NCI-H1417 (cell line): ENCODE measurements around the gene DDI2.
A peak's percentile ranks its signal among the peaks of the same experiment; 100 is the strongest.
"Not testable (repeated sequence)": the region's sequence is repeated elsewhere in the genome, so short reads cannot be mapped to it uniquely, and the experiment has no call there.

ENCODE experiments used
- DNase-seq, 3 experiments: peaks; one replicate each; lab custom pipeline; 2025; lab: John Stamatoyannopoulos, UW

The DDI2 gene

DNA sequence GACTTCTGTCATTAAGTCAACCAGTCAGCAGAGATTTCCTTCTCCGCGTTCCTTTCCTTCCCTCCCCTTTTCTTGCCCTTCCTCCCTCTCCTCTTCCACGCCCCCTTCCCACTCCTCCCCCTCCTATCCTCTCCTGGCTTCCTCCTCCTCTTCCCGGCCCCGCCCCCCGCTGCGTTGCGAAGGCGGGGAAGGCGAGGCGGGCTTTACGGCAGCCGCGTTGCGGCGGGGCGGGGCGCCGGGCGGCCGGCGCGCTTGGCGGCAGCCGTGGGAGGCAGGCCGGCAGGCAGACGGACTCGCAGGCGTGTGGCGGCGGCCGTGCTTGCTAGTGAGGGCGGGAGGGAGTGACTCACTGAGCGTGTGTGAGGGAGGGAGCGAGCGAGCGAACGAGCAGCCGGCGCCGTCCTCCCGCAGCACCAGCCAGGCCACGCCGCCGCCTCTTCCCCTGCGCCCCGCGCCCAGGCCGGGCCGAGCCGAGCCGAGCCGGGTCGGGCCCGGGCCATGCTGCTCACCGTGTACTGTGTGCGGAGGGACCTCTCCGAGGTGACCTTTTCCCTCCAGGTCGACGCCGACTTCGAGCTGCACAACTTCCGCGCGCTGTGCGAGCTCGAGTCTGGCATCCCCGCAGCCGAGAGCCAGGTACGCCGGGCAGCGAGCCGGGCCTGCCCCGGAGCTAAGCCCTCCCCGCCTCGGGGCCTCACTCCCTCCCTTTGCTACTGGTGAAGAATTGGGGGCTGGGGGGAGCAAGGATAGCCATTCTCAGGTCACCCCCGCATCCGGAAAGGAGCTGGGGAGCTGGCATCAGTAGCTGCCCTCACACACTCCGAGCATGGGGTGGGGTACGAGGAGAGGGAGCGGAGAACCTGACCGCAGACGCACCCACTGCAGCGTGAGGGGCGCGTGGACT lies at the start of gene DDI2:
DDI2 (plus strand) TSS at position 286 of the 904 bp plus-strand sequence; CDS start at position 499, 213 bp downstream.
- peak; percentile 96 to 98 (median 97) for DNase-seq

DNA sequence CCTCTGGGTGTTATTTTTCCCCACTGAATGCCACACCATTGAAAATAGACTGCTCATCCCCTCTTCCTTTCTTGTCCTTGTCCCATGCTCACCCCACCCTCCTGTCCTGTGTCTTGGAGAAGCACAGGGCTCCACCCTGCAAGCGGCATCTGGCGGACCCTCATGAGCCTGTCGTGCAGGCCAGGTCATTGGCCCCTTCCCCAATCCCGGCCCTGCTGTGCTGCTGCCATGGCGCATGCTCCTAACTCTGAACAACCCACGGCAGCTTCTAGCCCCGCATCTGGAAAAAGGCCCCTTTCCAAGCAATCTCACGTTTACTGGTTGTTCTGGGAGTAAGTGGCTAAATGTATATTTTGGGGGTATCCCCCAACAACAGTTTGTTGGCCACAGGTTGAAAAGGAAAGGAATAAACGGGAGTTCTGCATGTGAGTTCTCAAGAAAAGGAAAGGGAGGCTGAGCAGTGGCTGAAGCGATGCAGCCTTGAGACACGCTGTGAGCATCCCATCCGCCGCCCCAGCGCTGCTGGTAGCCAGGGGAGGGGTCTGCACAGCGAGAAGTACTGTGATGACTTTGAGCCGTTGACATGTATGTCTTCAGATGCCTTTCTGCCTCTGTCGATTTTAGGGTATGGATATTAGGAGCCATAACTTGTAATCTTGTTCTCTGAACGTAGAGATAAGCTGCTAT lies 48.7 kb upstream of the DDI2 start:
- DNase-seq = no peak

- no peak for DNase-seq
Observed at GRCh38 chr1:15570861-15571260, 46.4 kb upstream of the DDI2 start.

DNA sequence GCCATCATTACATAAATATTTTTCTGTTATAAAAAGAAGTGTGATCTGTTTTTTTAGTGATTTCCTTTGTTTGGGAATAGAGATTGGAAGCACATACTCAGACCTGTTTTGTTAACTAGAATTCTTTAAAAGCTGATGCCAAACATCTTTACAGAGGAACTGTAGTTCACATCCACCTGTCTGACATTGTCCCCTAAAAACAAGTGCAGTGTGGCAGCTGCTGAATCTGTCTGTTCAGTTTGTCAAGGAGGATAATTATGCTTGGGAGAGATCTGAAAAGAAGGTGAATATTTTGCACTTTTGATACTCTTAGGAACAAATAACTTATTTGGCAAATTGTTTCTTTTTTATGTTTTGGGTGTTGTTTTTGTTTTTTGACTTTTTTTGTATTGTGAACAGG lies 46.0 kb upstream of the DDI2 start:
- DNase-seq = peak in 1 of 3 experiments; percentile 30

GRCh38 chr1:15573477-15573876 lies 43.8 kb upstream of the DDI2 start:
- DNase-seq = no peak

GRCh38 chr1:15574741-15575140 lies 42.5 kb upstream of the DDI2 start:
- DNase-seq = no peak

DNA sequence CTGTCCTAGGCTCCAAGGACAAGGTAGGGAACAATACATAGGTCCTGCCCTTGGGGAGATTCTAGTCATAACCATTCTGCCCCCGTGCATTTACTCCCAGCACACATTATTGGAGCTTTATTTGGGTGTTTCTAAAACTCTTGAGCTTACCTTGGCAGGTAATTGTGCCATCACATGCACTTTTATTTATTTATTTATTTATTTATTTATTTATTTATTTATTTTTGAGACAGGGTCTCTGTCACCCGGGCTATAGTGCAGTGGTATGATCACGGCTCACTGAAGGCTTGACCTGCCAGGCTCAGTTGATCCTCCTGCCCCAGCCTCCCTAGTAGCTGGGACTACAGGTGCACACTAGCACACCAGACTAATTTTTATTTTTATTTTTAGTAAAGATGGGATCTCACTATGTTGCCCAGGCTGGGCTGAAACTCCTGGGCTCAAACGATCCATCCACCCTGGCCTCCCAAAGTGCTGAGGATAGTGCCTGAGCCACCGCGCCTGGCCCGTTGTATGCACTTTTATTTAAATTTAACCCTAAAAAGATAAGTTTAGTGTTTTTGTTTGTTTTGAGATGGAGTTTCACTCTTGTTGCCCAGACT lies 41.6 kb upstream of the DDI2 start:
- DNase-seq = no peak

- DNase-seq = no peak
Observed at GRCh38 chr1:15577691-15578090, 39.6 kb upstream of the DDI2 start.

DNA sequence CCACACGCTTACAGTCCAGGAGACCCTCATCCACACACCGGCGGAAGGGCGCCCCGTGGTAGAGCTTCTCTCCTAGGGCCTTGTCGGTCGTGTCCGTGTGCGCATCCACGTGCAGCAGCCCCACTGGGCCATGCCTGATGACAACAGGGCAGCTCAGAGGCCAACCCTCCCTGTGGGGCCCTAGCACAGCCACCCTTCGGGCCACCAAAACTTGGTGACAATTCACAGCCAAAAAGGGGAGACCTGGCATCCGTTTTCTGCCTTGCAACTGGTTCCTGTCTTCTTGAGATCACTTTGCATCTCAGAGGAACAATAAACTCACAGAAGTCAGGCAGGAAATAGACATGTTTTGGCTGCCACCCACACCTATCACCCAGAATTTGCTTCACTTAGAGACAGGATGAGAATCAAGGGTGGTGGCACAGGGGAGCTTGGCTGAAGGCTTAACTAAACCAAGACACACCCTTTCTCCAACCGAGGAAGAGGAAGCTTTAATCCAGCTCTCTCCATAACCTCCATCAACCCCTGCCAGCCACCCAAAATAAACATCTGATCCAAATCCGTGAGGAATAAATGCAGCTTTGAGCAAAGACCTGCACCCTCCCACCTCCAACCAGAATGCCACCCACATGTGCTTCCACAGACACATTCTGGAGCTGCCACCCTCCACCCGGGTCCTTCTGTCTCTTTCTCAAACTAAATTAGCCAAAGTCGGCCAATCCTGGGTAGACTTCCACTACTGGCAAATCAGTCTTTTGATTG lies 38.2 kb upstream of the DDI2 start:
- DNase-seq = no peak

GRCh38 chr1:15579683-15580047 lies 37.6 kb upstream of the DDI2 start:
- no peak for DNase-seq

- no peak for DNase-seq
Observed at GRCh38 chr1:15583016-15583706, 34.1 kb upstream of the DDI2 start.

- DNase-seq = peak in 2 of 3 experiments; percentile 61 to 63
Observed at GRCh38 chr1:15584489-15585363, 32.5 kb upstream of the DDI2 start, which contains the start of gene AGMAT. AGMAT (minus strand) TSS chr1:15585051; CDS start chr1:15584967, 84 bp downstream.

- no peak for DNase-seq
Observed at GRCh38 chr1:15592285-15592684, 25.0 kb upstream of the DDI2 start.

GRCh38 chr1:15595809-15596617 lies 21.2 kb upstream of the DDI2 start:
- DNase-seq = no peak

DNA sequence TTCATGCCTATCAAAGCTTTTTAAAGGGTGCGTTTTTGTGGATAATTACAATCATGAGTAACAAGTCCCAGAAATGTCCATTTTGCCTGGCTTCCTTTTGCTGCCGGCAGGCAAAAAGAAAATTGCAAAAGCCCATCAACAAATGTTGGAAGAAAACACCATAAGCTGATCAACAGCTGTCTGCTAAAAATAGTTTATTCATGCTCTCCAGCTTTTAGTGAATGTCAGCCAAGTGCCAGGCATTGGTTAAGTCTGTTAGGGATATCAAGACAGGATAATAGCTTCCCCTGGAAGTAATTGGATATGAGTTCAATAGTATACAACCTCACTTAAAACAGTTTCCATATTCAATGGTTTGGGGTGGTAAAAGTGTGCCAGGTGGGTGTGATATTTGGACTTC lies 18.8 kb upstream of the DDI2 start:
- no peak for DNase-seq

GRCh38 chr1:15603050-15603965 lies 13.9 kb upstream of the DDI2 start:
- DNase-seq = peak; percentile 94 to 98 (median 97)

DNA sequence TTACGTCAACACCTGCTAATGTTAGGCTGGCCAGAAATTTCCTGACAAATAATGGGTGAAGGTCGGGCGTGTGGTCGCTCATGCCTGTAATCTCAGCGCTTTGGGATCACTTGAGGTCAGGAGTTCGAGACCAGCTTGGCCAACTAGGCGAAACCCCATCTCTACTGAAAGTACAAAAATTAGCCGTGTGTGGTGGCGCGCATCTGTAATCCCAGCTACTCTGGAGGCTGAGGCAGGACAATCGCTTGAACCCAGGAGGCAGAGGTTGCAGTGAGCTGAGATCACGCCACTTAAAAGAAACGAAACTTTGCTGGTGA lies 13.3 kb upstream of the DDI2 start:
- not testable (repeated sequence) for DNase-seq

DNA sequence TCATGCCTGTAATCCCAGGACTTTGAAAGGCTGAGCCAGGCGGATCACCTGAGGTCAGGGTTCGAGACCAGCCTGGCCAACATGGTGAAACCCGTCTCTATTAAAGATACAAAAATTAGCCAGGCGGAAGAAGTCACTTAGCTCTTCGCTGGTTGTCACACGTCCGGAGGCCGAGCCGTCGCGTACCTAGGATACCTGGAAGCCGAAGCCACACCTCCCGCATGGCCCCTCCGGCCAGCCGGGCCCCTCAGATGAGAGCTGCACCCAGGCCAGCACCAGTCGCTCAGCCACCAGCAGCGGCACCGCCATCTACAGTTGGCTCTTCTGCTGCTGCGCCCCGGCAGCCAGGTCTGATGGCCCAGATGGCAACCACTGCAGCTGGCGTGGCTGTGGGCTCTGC lies 12.9 kb upstream of the DDI2 start:
- DNase-seq = not testable (repeated sequence)
